Measurements from ENCODE around the gene RDM1. TPM values are rescaled to one million over a fixed set of nuclear protein-coding genes. Genes with fewer than 3 reads are reported as not detected.

RDM1 gene
- total RNA-seq, 1 donor from 2014 or later = not detected

GRCh38 chr17:35972535-35972934 is 42.0 kb upstream of the RDM1 start:
- no peak for FAIRE-seq
- no peak for DNase-seq (ENCODE audit: low read depth)
- H3K27me3 ChIP-seq (ENCODE audit: control insufficient read depth, insufficient read depth, low read length) = no peaks in the 10 kb centered on the region
- H3K4me3 ChIP-seq (ENCODE audit: low read depth, low read length) = no peak overlapping the region
- no peaks in the 10 kb centered on the region for H3K36me3 ChIP-seq (ENCODE audit: control insufficient read depth, insufficient read depth, low read length)
- no peak for TF ChIP-seq CTCF (IDR thresholded peaks at IDR 0.05; ENCODE audit: insufficient read depth, low read length, severe bottlenecking)

GRCh38 chr17:35972066-35972465 is 41.5 kb upstream of the RDM1 start:
- H3K4me3 ChIP-seq (ENCODE audit: low read depth, low read length) = no peak overlapping the region
- no peaks in the 10 kb centered on the region for H3K36me3 ChIP-seq (ENCODE audit: control insufficient read depth, insufficient read depth, low read length)
- no peak for FAIRE-seq
- H3K27me3 ChIP-seq (ENCODE audit: control insufficient read depth, insufficient read depth, low read length) = no peaks in the 10 kb centered on the region
- no peak for TF ChIP-seq CTCF (IDR thresholded peaks at IDR 0.05; ENCODE audit: insufficient read depth, low read length, severe bottlenecking)
- no peak for DNase-seq (ENCODE audit: low read depth)

- DNase-seq (ENCODE audit: low read depth) (peak; percentile 68), FAIRE-seq (no peak)
- peak; percentile 83 for TF ChIP-seq CTCF (IDR thresholded peaks at IDR 0.05; ENCODE audit: insufficient read depth, low read length, severe bottlenecking)
- H3K36me3 ChIP-seq (ENCODE audit: control insufficient read depth, insufficient read depth, low read length) = no peaks in the 10 kb centered on the region
- H3K4me3 ChIP-seq (ENCODE audit: low read depth, low read length) = no peak overlapping the region
- no peaks in the 10 kb centered on the region for H3K27me3 ChIP-seq (ENCODE audit: control insufficient read depth, insufficient read depth, low read length)
Measured at GRCh38 chr17:35969558-35970380, 39.2 kb upstream of the RDM1 start.

- TF ChIP-seq CTCF (IDR thresholded peaks at IDR 0.05; ENCODE audit: insufficient read depth, low read length, severe bottlenecking) = no peak
- H3K27me3 ChIP-seq (ENCODE audit: control insufficient read depth, insufficient read depth, low read length) = no peaks in the 10 kb centered on the region
- FAIRE-seq = no peak
- no peak for DNase-seq (ENCODE audit: low read depth)
- no peak overlapping the region for H3K4me3 ChIP-seq (ENCODE audit: low read depth, low read length)
- H3K36me3 ChIP-seq (ENCODE audit: control insufficient read depth, insufficient read depth, low read length) = no peaks in the 10 kb centered on the region
Measured at GRCh38 chr17:35968520-35969054, 38.0 kb upstream of the RDM1 start.

- Histone ChIP-seq H3K27me3 (ENCODE audit: control insufficient read depth, insufficient read depth, low read length) (no peaks in the 10 kb centered on the region), H3K4me3 (ENCODE audit: low read depth, low read length) (no peak overlapping the region), H3K36me3 (ENCODE audit: control insufficient read depth, insufficient read depth, low read length) (no peaks in the 10 kb centered on the region)
- DNase-seq (ENCODE audit: low read depth) (no peak), FAIRE-seq (no peak)
- TF ChIP-seq CTCF (IDR thresholded peaks at IDR 0.05; ENCODE audit: insufficient read depth, low read length, severe bottlenecking) = no peak
Measured at GRCh38 chr17:35965272-35965671, 34.7 kb upstream of the RDM1 start.
